DOHH2 (cell line): ENCODE data around the gene SMYD2.

Source experiments
- CTCF ChIP-seq: fragments of 200-600 bp; sonication (generic); IDR thresholded peaks from one replicate; pipeline ENCODE4 v1.5.1; 2014; ENCODE audit warnings: antibody characterized with exemption, mild to moderate bottlenecking, low read depth, low read length; ENCODE audit not compliant: poor library complexity, severe bottlenecking
- EZH2phosphoT487 ChIP-seq: fragments of 200-600 bp; sonication (generic); IDR thresholded peaks from 2 replicates; pipeline ENCODE4 v1.6.1; 2017; ENCODE audit warnings: borderline replicate concordance, mild to moderate bottlenecking, antibody characterized with exemption, low read length, moderate library complexity, mixed read lengths

- TF ChIP-seq CTCF (no peak), EZH2phosphoT487 (no peak)
Measured at GRCh38 chr1:214380986-214381695, 100.2 kb downstream of the SMYD2 start.
